GM18520 (cell line): Measurements from ENCODE around the gene CTNNA2.

Source experiments
- ATAC-seq: cut with Tn5 transposase; IDR thresholded peaks from one replicate; pipeline ENCODE4 v1.9.1; 2021; ENCODE audit not compliant: unreplicated experiment

CTNNA2 gene

DNA sequence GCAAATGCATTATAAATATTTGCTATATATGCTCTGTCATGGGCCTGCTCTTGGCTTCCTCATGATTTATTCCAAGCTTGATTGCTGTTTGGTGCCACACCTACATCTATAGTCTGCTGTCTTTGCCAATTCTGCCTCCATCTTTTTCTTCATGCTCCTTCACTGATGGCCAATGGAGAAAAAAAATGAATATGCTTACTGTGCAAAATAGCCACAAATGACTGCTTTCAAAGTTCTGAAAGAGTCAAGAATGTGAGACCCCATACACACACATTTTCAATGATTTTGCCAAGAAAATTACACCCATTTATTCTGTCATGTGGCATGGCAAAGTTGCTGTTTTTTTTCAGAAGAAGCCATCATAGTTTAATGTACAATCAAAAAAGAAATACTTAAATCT lies 1097.3 kb downstream of the CTNNA2 start:
- no peak for ATAC-seq

DNA sequence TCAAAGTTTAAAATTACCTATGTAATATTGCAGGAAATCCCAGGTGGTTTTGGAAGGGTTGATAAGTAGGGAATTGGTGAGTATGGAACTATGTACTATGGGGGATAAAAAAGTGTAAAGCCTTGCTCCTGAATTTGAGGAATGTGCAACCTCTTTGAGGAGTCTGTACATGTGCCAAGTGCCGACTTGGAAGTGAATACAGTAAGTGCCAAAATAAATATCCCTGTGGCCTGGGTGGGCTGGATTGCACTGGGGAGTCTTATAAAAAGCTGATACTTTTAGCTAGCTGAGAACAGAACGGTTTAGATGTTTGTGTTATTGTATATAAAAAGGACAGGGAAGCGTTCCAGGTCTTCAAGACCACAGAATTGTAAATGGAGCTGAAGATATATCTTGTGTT lies 1108.8 kb downstream of the CTNNA2 start:
- ATAC-seq = no peak

DNA sequence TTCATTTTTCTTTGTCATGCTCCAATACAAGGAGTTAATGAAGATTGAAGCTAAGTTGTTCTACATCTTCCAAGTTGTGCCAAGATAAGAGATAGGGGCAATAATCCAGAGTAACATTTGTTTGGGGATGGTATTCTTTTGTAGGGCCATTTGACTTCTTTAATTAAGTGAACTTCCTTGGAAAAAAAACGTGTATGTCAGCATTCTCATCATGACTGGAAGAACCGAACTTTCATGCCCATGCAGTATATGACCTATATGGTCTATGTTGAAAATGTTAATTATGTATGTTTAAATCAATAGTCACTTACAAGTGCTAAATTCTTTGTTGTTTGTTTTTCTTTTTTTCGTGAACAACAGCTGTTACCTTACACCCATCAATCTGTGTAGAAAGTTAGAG lies 1111.2 kb downstream of the CTNNA2 start:
- ATAC-seq = no peak

DNA sequence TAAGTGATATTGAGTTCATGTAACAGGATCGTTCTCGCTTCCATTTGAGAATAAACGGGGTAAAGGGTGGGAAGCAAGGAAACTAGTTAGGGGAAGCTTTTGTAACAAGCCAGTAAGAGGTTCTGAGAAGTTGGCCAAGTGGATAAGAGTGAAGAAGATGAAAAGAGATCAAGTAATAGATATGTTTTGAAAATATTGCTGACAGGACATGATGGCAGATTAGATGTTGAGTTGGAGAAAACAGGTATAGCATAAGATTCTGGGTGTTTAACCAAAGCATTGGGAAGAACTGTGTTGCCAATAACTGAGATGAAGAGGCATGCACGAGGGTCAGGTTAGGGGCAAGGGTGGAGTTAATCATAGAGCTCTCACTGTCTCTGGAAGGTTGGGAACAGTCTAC lies 1121.7 kb downstream of the CTNNA2 start:
- ATAC-seq = no peak

- no peak for ATAC-seq
These were observed 1125.9 kb downstream of the CTNNA2 start for GRCh38 chr2:80638783-80639182.

DNA sequence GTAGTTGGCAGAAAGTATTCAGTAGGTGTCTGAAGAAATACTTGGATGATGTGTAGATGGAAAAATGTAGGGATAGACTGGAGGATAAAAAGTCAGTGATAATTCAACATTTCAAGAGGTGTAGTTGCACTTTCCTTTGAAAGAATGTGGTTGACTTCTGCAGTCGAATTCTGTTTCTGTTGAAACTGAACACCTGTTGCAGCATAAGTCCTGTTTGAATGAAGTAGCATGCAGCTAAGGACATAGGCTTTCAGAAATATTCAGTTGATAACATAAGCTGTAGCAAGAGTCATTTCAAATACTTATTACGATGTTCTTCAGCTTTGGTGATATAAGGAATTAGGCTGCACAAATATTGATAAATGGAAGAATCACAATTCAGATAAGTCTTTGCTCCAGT lies 1129.6 kb downstream of the CTNNA2 start:
- no peak for ATAC-seq

- no peak for ATAC-seq
These were observed 1130.7 kb downstream of the CTNNA2 start for GRCh38 chr2:80643598-80643997.

DNA sequence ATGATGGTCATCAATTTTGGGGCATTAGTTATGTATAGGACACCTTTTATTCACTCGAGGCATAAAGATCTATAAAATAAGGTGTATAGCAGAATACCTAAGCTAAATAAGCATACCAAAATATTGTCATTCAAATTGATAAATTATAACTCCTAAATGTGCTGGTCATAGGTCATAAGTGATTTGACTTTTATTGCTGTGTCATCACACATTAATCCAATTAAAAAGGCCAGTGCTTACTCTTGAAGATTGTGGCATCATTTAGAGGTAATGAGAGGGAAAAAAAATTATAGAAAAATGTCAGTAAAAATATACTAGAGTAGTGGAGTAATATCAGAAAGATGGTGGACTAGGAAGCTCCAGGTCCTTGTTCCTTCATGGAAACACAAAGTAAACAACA lies 1138.6 kb downstream of the CTNNA2 start:
- ATAC-seq = no peak

DNA sequence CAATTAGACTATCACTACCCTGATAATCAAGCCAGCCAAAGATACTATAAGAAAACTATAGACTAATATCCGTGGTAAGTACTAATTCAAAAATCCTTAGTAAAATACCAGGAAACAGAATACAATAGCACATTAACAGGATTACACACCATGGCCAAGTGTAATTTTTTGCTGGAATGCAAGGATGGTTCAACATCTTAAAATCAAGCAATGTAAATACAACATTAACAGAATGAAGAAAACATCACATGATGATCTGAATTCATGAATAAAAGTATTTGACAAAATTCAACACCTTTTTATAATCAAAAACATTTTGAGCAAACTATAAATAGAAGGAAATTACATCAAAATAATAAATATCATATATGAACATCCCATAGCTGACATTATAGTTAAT lies 1142.4 kb downstream of the CTNNA2 start:
- ATAC-seq = no peak

DNA sequence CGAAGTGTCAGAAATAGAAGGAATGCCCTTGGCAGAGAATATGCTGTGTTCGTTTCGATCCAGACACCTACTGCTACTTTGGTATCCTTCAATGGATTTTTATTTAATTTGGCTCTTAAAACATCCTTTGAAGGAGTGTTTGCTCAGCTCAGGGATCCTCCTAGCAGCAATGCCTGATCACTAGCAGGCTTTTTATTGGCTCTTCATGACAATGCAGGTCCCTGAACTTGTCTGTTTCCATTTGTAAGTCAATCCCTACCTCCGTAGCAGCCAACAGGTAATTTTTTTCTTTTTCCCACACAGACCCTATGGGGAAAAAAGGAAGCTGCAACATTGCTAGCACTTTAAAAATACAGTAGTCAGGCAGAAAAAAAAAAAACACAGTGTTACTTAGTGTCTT lies 1157.9 kb downstream of the CTNNA2 start:
- ATAC-seq = no peak

DNA sequence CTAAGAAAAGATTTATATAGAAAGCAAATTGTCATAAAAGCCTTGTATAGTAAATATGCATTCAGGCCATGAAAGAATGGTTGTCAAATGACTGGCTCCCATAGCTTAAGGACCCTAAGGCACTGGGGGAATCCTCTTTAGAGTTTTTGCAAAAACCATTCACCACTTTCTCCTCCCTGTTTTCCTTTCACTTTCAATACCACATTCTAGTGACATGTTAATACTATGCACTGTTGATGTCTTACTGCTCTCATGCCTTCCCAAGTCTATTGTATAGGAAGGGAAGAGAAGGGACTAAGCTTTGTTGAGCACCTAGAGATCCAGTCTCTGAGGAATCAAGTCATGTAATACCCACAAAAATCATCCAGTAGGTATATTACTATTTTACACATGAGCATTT lies 1174.7 kb downstream of the CTNNA2 start:
- no peak for ATAC-seq

GRCh38 chr2:80689106-80689505 lies 1176.3 kb downstream of the CTNNA2 start:
- ATAC-seq = no peak
